T-helper 1 cell treated with Interleukin-12 subunit alpha and Interleukin-12 subunit beta and Interleukin-4 antibody, amounts not matched to agents 30 ng/mL and 1 ng/mL, for 36 hours (primary cell): ENCODE data around the gene ZNF324. TPM values are rescaled to one million over a fixed set of nuclear protein-coding genes. Genes with fewer than 3 reads are reported as not detected.
"Not testable (repeated sequence)": the region's sequence is repeated elsewhere in the genome, so short reads cannot be mapped to it uniquely, and the experiment has no call there.

Experiments
- intact Hi-C: fragments of 100-400 bp; cut with micrococcal nuclease; formaldehyde crosslinking; loops from one replicate; pipeline ENCODE4 v1.15.1; 2024
- total RNA-seq: library from RNA; stranded (reverse); gene quantifications from 2 replicates; pipeline ENCODE4 v1.2.3, GENCODE V29; 2022

The ZNF324 gene
- total RNA-seq: 10.6 and 12.6 TPM in 2 replicates

DNA sequence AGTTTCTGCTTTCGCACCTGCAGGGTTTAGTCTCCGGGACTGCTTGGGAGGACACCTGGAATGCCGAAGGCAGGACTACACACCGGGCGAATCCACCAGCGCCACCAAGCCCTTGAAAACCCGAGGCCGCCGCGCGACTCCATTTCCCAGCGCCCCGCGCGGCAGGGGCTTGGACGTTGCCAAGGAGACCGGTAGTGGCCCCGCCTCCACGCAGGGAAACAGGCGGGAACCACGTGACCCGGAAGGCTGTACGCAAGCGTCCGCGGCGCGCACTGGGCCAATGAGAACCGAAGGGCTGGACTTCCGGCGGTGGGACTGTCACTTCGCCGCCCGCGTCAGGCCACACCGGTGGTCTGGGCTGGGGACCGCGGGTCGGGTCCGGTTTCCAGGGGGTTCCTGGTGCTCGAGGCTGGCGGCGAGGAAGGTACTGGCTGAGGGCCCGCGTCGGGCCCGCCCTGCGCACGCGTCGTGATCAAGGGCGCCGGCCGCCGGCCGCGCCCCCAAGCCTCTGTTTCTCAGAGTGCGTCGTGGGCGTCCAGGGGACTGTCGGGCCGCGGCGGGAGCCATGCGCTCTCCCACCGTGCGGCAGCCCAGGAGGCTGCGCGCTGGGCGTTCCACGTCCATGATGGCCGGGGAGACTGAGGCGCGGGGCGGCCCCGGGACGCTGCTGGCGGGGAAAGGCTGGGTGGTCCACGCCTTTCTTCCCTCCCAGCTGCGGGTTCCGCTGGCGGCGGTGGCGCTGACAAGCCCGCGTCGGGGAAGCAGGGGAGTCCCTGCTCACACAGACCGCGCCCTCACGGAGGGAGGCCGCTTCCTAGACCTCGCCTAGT, at the start of gene ZNF324:
TSS of gene ZNF324 (plus strand) at position 321 of the 830 bp plus-strand sequence. CDS start 2,106 bp downstream, outside the sequence.
- intact Hi-C loops: loop anchor here (1.0 to 2.0 kb wide), 13 partner anchors 8 to 189 kb away; partner anchors contain the start of genes ERVK3-1, MZF1, RPS5 and ZNF132

DNA sequence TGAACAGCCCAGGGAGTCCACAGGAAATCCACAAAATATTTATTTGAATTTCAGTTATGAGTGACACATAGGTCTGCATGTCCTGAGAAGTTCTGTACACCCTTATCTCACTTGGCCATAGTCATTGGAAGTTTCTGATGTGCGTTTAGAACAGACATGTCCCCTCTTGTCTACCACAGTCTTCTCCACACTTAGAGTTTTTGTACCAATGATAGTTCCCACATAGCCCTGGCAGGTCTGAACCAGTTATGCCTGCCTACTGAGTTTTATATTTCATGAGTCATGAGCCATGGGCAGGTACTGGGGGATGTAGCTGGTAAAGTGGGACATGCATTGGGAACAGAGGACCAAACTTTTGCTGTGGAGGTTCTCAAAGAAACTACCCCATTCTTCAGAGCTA, 38.3 kb upstream of the ZNF324 start:
- intact Hi-C loops: no loop called here

DNA sequence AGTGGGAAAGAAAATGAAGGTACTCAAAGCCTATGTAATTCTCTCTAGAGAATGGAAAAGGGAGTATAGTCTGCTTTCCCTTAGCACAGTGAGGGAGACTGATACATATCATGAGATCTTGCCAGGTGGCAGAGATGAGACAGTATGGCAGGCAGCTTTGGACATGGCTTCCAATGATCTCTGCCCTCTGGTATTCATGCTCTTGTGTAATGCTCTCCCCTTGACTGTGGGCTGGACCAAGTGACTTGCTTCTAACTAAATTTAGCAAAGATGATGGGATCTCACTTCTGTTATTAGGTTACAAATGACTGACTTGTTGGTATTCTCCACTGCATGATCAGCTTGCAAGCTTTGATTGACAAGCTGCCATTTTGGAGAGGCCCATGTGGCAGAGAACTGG, 37.1 kb upstream of the ZNF324 start:
- intact Hi-C loops: no loop called here

DNA sequence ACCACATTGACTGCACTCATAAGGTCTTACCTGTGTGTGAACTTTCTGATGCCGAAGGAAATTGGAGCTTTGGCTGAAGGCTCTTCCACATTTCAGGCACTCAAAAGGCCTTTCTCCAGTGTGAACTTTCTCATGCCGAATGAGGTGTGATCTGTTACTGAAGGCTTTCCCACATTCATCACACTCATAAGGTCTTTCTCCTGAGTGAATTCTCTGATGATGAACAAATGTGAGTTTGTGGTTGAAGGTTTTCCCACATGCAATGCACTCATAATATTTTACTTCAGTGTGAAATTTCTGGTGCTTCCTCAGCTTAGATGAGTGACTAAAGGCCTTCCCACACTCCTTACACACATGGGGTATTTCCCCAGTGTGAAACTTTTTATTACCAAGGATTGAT, 32.7 kb upstream of the ZNF324 start:
- intact Hi-C loops: no loop called here

DNA sequence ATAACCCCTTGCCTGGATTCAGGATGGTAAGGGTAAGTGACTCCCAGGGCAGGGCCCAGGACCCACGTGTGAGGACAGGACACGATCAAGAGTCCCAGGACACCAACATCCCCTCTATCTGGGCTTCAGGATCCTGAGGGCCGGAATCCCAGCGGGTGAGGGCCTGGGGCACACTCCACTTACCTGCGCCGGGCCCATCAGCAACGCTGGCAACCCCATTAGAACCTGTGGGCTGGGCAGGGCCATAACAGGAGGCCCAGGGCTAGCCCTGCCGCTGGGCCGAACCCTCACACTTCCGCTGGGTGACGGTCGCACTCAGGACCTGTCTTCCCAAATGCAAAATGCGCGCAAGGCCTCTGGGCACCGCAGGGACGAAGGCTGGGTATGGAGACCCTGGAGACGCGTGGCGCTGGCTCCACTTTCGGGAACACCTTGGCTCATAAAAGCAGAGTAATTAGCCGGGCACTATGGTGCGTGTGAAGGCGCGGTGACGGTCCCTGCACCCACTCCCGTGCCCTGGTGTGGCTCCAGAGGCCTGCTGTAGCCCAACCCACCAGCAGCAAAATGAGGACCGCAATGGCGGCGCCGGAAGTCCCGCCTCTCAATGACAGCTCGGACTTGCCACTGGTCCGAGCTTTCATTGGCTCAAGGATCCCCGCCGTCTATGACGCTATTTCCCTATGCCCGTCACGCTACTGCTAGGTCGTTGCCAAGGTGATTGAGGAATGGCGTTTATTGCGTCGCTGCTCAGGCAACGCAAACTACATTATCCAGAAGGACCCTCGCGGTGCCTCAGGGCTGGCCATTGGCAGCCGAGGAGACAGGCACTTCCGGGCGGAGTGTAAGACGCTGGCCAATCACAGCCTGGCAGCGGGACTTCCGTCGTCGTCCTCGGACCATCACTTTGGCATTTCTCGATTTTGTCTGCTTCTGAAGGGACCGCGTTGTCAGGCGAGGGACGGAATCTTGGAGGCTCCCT, 27.0 kb upstream of the ZNF324 start, which contains the start of gene ZNF132:
TSS of gene ZNF132 (minus strand) at position 578 of the 979 bp plus-strand sequence. CDS start at position 246, 332 bp downstream.
- intact Hi-C loops: loop anchor here (1.0 to 5.0 kb wide), 24 partner anchors 11 to 1248 kb away; partner anchors contain the start of genes ERVK3-1, MZF1, RPS5 and TRAPPC2B

DNA sequence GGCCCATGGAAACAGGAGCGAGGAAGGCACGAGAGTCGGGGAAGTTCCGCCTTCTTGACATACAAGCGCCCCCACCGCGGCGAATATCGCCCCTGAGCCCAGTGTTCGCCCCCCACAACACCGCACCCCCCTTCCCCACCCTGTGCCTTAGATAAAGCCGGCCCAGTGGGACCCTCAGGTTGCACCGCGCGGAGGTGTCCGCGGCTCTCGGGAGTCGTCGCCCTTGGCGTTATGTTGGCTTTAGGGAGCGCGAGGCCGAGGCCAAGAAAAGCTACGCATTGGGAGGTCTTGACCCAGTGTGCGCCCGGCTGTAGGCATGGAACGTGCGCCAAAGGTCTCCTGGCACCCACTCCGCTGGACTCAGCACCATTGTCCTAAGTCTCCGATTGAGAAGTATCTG, 26.3 kb upstream of the ZNF324 start:
- intact Hi-C loops: loop anchor here (1.0 to 5.0 kb wide), 24 partner anchors 11 to 1248 kb away; partner anchors contain the start of genes ERVK3-1, MZF1, RPS5 and TRAPPC2B

DNA sequence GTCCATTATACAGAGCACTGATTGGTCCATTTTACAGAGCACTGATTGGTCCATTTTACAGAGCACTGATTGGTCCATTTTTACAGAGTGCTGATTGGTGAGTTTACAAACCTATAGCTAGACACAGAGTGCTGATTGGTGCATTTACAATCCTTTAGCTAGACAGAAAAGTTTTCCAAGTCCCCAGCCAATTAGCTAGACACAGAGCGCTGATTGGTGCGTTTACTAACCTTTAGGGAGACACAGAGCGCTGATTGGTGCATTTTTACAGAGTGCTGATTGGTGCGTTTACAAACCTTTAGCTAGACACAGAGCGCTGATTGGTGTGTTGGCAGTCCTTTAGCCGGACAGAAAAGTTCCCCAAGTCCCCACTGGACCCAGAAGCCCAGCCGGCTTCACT, 23.9 kb upstream of the ZNF324 start:
- intact Hi-C loops: loop anchor here (5.0 kb wide), 1 partner anchor 1251 kb away; the partner anchor contains the start of gene ZNF264

DNA sequence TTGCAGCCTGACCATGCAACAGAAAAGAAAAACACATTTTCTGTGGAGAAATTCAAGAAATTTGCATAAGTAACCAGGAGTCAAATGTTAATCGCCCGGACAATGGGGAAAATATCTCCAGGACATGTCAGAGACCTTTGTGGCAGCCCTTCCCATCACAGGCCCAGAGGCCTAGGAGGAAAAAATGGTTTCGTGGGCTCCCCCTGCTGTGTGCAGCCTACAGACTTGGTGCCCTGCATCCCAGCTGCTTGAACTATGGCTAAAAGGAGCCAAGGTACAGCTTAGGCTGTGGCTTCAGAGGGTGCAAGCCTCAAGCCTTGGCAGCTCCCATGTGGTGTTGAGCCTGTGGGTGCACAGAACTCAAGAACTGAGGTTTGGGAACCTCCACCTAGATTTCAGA, 18.0 kb upstream of the ZNF324 start:
- intact Hi-C loops: not testable (repeated sequence)

DNA sequence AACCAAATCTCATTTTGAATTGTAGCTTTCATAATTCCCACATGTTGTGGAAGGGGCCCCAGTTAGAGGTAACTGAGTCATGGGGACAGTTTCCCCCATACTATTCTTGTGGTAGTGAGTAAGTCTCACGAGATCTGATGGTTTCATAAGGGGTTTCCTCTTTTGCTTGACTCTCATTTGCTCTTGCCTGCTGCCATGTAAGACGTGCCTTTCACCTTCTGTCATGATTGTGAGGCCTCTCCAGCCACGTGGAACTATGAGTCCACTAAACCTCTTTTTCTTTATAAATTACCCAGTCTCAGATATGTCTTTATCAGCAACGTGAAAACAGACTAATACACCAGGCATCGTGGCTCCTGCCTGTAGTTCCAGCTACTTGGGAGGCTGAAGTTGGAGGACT, 16.9 kb upstream of the ZNF324 start:
- intact Hi-C loops: not testable (repeated sequence)

DNA sequence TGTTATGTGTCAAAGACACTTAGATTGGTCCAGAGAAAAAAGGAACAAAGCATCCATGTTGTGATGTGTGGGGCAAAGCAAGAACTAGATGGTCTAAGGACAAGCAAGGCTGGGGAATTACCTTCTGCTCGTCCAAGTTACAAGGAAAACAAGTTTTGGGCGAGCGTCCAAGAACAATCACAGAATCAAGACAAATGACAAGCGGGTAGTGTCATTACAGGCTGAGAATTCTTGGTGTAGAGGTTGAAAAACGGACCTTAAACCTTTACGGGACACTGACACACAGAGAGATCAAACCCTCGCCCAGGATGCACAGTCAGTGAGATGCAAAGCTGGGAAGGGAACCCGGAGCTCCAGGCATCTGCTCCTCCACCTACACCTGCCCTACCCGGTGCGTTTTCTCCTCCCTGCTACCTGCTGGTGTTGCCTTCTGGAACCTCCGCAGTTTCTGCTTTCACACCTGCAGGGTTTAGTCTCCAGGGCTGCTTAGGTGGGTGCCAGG, 16.0 kb upstream of the ZNF324 start:
- intact Hi-C loops: loop anchor here (1.0 kb wide), 15 partner anchors 11 to 705 kb away; partner anchors contain the start of genes ERVK3-1, RPS5, TRIM28 and ZBTB45

DNA sequence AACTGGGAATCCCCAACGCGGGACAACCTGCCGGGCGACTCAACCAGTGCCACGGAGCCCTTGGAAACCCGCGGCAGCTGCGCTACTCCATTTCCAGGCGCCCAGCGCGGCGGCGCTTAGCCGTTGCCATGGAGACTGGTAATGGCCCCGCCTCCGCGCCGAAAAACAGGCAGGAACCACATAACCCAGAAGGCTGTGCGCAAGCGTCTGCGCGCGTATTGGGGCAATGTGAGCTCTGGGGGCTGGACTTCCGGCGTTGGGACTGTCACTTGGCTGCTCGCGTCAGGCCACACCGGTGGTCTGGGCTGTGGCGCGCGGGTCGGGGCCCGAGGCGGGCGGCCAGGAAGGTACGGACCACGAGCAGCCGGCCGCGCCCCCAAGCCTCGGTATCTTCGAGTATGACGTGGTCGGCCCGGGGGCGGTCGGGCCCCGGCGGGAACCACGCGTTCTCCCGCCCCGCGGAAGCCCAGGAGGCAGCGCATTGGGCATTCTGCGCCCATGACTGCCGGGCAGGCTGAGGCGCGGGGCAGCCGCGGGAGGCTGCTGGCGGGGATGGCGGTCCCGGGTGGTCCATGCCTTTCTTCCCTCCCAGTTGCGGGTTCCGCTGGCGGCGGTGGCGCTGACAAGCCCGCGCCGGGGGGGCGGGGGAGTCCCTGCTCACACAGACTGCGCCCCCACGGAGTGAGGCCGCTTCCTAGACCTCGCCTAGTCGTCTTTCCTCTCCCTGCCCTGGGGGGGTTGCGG, 15.3 kb upstream of the ZNF324 start, which contains the start of gene ZNF324B:
TSS of gene ZNF324B (plus strand) at position 265 of the 744 bp plus-strand sequence. CDS start 2,080 bp downstream, outside the sequence.
- intact Hi-C loops: loop anchor here (1.0 kb wide), 15 partner anchors 11 to 705 kb away; partner anchors contain the start of genes ERVK3-1, RPS5, TRIM28 and ZBTB45

DNA sequence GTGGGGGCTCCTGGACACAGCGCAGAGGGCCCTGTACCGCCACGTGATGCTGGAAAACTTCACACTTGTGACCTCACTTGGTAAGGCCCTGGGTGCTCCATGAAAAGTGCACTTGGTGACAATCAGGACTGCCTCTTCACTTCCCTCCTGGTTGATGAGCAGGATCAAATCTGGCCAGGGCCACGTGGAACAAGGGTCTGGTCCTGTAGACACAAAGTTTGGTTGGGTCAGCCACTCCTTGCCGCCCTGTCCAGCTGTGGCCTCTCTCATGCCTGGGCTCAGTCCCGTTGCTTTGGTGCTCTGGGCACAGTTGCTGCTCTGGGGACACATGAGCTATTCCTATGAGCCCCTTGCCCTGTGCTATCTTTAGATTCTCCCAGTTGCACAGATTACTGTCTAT, 13.1 kb upstream of the ZNF324 start:
- intact Hi-C loops: no loop called here

DNA sequence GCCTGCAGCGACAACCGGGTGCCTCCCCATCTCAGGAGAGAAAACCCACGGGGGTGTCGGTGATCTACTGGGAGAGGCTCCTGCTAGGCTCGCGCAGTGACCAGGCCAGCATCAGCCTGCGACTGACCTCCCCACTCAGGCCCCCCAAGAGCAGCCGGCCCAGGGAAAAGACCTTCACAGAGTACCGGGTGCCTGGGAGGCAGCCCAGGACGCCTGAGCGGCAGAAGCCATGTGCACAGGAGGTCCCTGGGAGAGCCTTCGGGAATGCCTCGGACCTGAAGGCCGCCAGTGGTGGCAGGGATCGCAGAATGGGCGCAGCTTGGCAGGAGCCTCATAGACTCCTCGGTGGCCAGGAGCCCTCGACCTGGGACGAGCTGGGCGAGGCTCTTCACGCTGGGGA, 11.6 kb upstream of the ZNF324 start:
- intact Hi-C loops: no loop called here

DNA sequence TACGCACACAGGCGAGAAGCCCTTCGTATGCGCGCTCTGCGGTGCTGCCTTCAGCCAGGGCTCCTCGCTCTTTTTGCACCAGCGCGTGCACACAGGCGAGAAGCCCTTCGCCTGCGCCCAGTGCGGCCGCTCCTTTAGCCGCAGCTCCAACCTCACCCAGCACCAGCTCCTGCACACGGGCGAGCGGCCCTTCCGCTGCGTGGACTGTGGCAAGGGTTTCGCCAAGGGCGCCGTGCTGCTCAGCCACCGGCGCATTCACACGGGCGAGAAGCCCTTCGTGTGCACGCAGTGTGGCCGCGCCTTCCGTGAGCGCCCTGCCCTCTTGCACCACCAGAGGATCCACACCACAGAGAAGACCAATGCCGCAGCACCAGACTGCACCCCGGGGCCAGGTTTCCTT, 10.8 kb upstream of the ZNF324 start:
- intact Hi-C loops: no loop called here

DNA sequence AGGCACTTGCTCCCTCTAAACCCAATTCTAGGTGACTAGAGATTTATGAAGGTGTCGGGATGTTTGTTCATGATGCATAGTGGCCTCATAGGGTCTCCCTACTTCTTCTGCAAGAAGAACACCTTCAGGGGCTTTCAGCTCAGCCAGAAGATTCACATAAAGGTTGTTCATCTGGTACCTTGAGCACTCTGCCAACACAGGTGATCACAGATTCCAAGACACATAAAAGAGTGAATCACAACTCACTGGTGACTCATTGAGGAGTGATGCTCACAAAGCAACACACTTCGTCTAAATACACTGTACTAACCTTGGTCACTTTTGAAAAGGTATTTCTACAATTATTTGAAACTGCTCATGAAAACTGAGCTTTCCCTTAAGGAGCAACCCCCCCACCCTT, 6.8 kb upstream of the ZNF324 start:
- intact Hi-C loops: no loop called here

DNA sequence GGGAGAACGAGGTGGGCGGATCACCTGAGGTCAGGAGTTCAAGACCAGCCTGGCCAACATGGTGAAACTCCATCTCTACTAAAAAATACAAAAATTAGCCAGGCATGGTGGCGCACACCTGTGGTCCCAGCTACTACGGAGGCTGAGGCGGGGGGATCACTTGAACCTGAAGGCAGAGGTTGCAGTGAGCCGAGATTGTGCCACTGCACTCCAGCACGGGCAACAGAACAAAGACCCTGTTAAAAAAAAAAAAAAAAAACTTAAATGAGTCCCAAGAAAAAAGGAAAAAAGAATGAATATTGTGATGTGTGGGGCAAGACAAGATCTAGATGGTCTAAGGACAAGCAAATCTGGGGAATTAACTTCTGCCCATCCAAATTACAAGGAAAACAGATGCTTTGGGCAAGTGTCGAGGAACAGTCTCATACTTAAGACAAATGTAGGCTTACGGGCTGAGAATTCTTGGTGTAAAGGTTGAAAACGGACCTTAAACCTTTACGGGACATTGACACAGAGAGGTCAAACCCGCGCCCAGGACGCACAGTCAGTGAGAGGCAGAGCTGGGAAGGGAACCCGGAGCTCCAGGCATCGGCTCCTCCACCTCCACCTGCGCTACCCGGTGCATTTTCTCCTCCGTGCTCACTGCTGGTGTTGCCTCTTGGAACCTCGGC, 656 bp upstream of the ZNF324 start:
- intact Hi-C loops: loop anchor here (1.0 to 2.0 kb wide), 9 partner anchors 9 to 161 kb away; partner anchors contain the start of genes ERVK3-1, RPS5, ZNF132 and ZNF324B

DNA sequence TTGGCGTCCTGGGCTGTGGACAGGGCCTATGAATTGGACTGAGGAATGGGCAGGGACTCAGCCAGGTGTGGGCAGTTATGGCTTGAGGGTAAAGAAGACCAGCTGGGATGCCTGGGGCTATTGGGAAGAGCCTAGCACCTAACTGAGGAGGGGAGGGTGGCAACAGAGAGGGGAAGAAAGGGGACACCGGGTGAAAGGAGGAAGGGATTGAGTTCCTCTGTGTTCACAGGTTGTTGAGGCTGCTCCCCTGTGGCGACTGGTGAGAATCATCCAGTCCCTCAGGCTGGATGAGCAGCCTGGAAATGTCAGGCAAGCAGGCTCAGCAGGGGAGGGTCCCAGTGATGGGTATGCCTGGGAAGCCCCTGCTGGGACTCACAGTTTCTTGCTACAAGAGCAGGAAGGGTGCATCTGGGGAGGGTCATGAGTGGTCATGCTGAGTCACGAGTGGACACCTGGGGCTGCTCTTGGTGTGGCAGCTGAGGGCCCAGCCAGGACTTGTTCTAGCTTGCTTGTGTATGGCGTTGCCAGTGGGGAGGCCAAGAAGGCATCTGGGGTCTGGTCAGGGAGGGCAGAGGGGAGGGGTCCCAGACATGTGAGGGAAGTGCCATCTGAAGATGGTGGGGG, 1.4 kb downstream of the ZNF324 start:
- intact Hi-C loops: no loop called here

DNA sequence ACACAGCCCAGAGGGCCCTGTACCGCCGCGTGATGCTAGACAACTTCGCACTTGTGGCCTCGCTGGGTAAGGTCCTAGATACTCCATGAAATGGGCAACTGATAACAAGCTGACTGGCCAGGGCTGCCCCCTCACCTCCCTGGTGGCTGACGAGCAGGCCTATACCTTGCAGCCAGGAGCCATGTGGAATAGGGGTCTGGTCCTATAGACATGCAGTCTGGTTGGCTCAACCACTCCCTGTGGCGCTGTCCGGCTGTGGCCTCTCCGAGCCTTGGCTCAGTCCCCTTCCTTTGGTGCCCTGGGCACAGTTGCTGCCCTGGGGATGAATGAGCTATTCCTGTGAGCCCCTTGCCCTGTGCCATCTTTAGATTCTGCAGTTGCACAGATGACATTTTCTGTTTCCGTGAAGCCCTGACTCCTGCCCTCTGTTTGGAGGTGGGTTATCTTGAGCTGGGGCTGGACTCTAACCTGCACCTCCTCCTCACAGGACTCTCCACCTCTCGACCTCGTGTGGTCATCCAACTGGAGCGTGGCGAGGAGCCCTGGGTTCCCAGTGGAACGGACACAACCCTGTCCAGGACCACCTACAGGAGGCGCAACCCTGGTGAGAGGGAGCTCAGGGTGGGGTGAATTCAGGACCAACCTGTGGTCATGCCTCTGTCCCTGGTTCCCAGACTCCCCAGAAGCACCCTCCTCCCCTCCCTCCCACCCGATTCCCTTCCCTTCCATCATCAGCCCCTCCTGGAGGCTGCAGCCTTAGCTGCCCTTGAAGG, 2.5 kb downstream of the ZNF324 start:
- intact Hi-C loops: no loop called here
